RWPE2 (cell line): ENCODE measurements around the gene POU4F2.
A peak's percentile ranks its signal among the peaks of the same experiment; 100 is the strongest.

Experiments used
- ATAC-seq: fragments of 200-7000 bp; cut with Tn5 transposase; 3 replicates; pipeline ENCODE4 v1.9.1; 2021; ENCODE audit warnings: low read depth
- DNase-seq: peaks from one replicate; pipeline ENCODE4 v3.0.0-alpha.2; 2020; ENCODE audit warnings: low spot score
- H3K27ac ChIP-seq: fragments of 450-650 bp; 2 replicates; pipeline ENCODE4 v1.5.1; 2017; ENCODE audit warnings: mild to moderate bottlenecking; ENCODE audit not compliant: poor library complexity, severe bottlenecking
- H3K27me3 ChIP-seq: fragments of 250-450 bp; sonication (Bioruptor Pico); 2 replicates; pipeline ENCODE4 v1.5.1; 2021; ENCODE audit warnings: mild to moderate bottlenecking, moderate library complexity; ENCODE audit not compliant: insufficient read depth, poor library complexity, severe bottlenecking
- H3K36me3 ChIP-seq: fragments of 250-450 bp; sonication (Bioruptor Pico); 2 replicates; pipeline ENCODE4 v1.5.1; 2020; ENCODE audit warnings: low read depth, mild to moderate bottlenecking, moderate library complexity
- H3K4me1 ChIP-seq: fragments of 250-450 bp; sonication (Bioruptor Pico); 2 replicates; pipeline ENCODE4 v1.5.1; 2021; ENCODE audit warnings: mild to moderate bottlenecking, moderate library complexity; ENCODE audit not compliant: insufficient read depth, poor library complexity, severe bottlenecking
- H3K4me3 ChIP-seq: fragments of 250-450 bp; sonication (Bioruptor Pico); 2 replicates; pipeline ENCODE4 v1.5.1; 2021; ENCODE audit warnings: mild to moderate bottlenecking, moderate library complexity; ENCODE audit not compliant: severe bottlenecking
- H3K9me3 ChIP-seq: fragments of 250-450 bp; sonication (Bioruptor Pico); 2 replicates; pipeline ENCODE4 v1.5.1; 2021; ENCODE audit warnings: mild to moderate bottlenecking, moderate library complexity; ENCODE audit not compliant: severe bottlenecking
- CTCF ChIP-seq: fragments of 450-650 bp; IDR thresholded peaks from one replicate; pipeline ENCODE4 v1.5.1; 2017; ENCODE audit warnings: mild to moderate bottlenecking, moderate library complexity; ENCODE audit not compliant: poor library complexity, severe bottlenecking

Gene POU4F2

GRCh38 chr4:146645921-146646320 lies 7.2 kb downstream of the POU4F2 start:
- Histone ChIP-seq H3K9me3 (no peaks in the 10 kb centered on the region), H3K27ac (no peak overlapping the region), H3K4me3 (no peak overlapping the region), H3K4me1 (no peaks in the 10 kb centered on the region), H3K36me3 (no peaks in the 10 kb centered on the region), H3K27me3 (peaks cover 98% of the 10 kb centered on the region)
- TF ChIP-seq CTCF = no peak
- ATAC-seq (no peak), DNase-seq (no peak)

- Histone ChIP-seq H3K9me3 (no peaks in the 10 kb centered on the region), H3K36me3 (no peaks in the 10 kb centered on the region), H3K4me3 (no peak overlapping the region), H3K4me1 (no peaks in the 10 kb centered on the region), H3K27ac (no peak overlapping the region), H3K27me3 (peaks cover 98% of the 10 kb centered on the region)
- no peak for TF ChIP-seq CTCF
- no peak for ATAC-seq
- DNase-seq = no peak
These were observed 8.1 kb downstream of the POU4F2 start for GRCh38 chr4:146646593-146647325.

GRCh38 chr4:146647615-146648460 lies 9.1 kb downstream of the POU4F2 start:
- Histone ChIP-seq H3K27ac (no peak overlapping the region), H3K36me3 (no peaks in the 10 kb centered on the region), H3K4me1 (no peaks in the 10 kb centered on the region), H3K4me3 (no peak overlapping the region), H3K9me3 (no peaks in the 10 kb centered on the region), H3K27me3 (peaks cover 98% of the 10 kb centered on the region)
- no peak for TF ChIP-seq CTCF
- ATAC-seq = peak; percentile 21; the same call in 1 of the 3 replicates
- DNase-seq = no peak

- Histone ChIP-seq H3K27me3 (peaks cover 98% of the 10 kb centered on the region), H3K9me3 (no peaks in the 10 kb centered on the region), H3K27ac (no peak overlapping the region), H3K4me1 (no peaks in the 10 kb centered on the region), H3K4me3 (no peak overlapping the region), H3K36me3 (no peaks in the 10 kb centered on the region)
- DNase-seq = no peak
- TF ChIP-seq CTCF = no peak
- no peak for ATAC-seq
These were observed 9.7 kb downstream of the POU4F2 start for GRCh38 chr4:146648461-146648783.

GRCh38 chr4:146649232-146649631 lies 10.5 kb downstream of the POU4F2 start:
- Histone ChIP-seq H3K4me1 (no peaks in the 10 kb centered on the region), H3K27ac (no peak overlapping the region), H3K9me3 (no peaks in the 10 kb centered on the region), H3K36me3 (no peaks in the 10 kb centered on the region), H3K4me3 (no peak overlapping the region), H3K27me3 (peaks cover 98% of the 10 kb centered on the region)
- DNase-seq = no peak
- no peak for TF ChIP-seq CTCF
- ATAC-seq = no peak
